Activated CD4-positive, alpha-beta memory T cell treated with anti-CD3 and anti-CD28 coated beads for 36 hours (primary cell): ENCODE results near the gene DUSP23. TPM values are rescaled to one million over a fixed set of nuclear protein-coding genes. Genes with fewer than 3 reads are reported as not detected.
A peak's percentile ranks its signal among the peaks of the same experiment; 100 is the strongest.

ENCODE experiments used
- CTCF ChIA-PET: fragments of 350-600 bp; sonication (Branson Sonifier 250); formaldehyde crosslinking; loops from one replicate; lab custom pipeline; 2021; ENCODE audit warnings: antibody characterized with exemption, inconsistent platforms; lab: Charles Lee
- POLR2A ChIA-PET: fragments of 350-600 bp; sonication (Branson Sonifier 250); formaldehyde crosslinking; loops from one replicate; lab custom pipeline; 2021; ENCODE audit warnings: antibody characterized with exemption; lab: Charles Lee
- DNase-seq: peaks from one replicate; pipeline ENCODE4 v3.0.0-alpha.2; 2020
- H3K27ac Mint-ChIP-seq: one replicate; pipeline ENCODE4 v1.8.0; 2021; ENCODE audit warnings: mixed read lengths
- H3K27me3 Mint-ChIP-seq: one replicate; pipeline ENCODE4 v1.8.0; 2021; ENCODE audit warnings: mixed read lengths
- H3K36me3 Mint-ChIP-seq: one replicate; pipeline ENCODE4 v1.8.0; 2021; ENCODE audit warnings: mixed read lengths
- H3K4me1 Mint-ChIP-seq: one replicate; pipeline ENCODE4 v1.8.0; 2021; ENCODE audit warnings: low read depth, mixed read lengths
- H3K4me3 Mint-ChIP-seq: one replicate; pipeline ENCODE4 v1.8.0; 2021; ENCODE audit warnings: mild to moderate bottlenecking, mixed read lengths
- H3K9me3 Mint-ChIP-seq: one replicate; pipeline ENCODE4 v1.8.0; 2021; ENCODE audit warnings: mixed read lengths
- intact Hi-C: fragments of 100-400 bp; cut with micrococcal nuclease; formaldehyde crosslinking; loops from one replicate; pipeline ENCODE4 v1.15.1; 2023
- total RNA-seq, 2 experiments: library from RNA; stranded (reverse); gene quantifications; one replicate each; pipeline ENCODE4 v1.2.3, GENCODE V29; 2021

The DUSP23 gene
- 10 to 100 TPM; 26.9 to 28.3 TPM for total RNA-seq

DNA sequence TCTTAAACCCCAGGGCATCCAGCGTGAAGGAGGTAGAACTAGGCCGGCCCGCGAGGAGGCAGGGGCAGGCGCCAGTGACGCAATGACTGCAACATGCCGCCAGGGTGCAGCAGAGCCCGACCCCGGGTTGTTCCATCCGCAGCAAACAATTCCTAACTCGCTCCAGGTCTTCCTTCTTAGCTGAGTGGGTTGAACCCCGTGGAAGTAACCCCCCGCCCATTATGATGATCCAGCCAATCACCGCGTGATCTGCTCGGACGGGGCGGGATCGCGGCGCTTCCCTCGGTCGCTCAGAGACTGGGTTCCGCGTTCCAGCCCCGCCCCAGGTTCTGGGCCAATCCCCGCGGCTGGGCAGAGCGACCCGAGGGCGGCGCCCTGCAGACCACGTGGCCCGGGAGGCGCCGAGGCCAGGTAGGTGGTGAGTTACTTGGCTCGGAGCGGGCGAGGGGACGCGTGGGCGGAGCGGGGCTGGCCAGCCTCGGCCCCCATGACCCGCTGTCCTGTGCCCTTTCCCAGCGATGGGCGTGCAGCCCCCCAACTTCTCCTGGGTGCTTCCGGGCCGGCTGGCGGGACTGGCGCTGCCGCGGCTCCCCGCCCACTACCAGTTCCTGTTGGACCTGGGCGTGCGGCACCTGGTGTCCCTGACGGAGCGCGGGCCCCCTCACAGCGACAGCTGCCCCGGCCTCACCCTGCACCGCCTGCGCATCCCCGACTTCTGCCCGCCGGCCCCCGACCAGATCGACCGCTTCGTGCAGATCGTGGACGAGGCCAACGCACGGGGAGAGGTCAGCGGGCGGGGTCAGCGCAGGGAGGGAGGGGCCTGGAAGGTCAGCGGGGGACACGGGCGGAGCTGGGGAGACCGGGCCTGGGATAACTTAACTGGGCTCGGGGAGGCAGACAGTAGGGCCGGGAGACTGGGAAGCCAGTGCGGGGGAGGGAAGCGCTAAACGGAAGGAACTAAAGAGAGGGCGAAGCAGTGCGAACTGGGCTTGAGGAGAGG is at the start of gene DUSP23:
TSS of gene DUSP23 (plus strand) at position 380 of the 1,000 bp plus-strand sequence. CDS start at position 519, 139 bp downstream.
- H3K27ac Mint-ChIP-seq: peak within 1 kb of the TSS; percentile 25
- CTCF ChIA-PET: interaction anchor here (0.6 to 2.9 kb wide), 7 partner anchors 9 to 250 kb away, joined by 3 to 28 read pairs (median 8); no protein-coding TSS in a partner anchor
- no peaks in the 10 kb centered on the region for H3K36me3 Mint-ChIP-seq
- peak; percentile 98 for DNase-seq
- peaks cover 5% of the 10 kb centered on the region for H3K4me1 Mint-ChIP-seq
- H3K4me3 Mint-ChIP-seq: peak within 1 kb of the TSS; percentile 78
- POLR2A ChIA-PET: interaction anchor here (0.8 to 1.1 kb wide), 3 partner anchors 73 to 144 kb away, joined by 3 to 4 read pairs (median 3); partner anchors contain the start of gene TAGLN2
- no peaks in the 10 kb centered on the region for H3K9me3 Mint-ChIP-seq
- no peaks in the 10 kb centered on the region for H3K27me3 Mint-ChIP-seq
- intact Hi-C loops: loop anchor here (1.0 to 2.0 kb wide), 6 partner anchors 17 to 250 kb away; partner anchors contain the start of gene PIGM

DNA sequence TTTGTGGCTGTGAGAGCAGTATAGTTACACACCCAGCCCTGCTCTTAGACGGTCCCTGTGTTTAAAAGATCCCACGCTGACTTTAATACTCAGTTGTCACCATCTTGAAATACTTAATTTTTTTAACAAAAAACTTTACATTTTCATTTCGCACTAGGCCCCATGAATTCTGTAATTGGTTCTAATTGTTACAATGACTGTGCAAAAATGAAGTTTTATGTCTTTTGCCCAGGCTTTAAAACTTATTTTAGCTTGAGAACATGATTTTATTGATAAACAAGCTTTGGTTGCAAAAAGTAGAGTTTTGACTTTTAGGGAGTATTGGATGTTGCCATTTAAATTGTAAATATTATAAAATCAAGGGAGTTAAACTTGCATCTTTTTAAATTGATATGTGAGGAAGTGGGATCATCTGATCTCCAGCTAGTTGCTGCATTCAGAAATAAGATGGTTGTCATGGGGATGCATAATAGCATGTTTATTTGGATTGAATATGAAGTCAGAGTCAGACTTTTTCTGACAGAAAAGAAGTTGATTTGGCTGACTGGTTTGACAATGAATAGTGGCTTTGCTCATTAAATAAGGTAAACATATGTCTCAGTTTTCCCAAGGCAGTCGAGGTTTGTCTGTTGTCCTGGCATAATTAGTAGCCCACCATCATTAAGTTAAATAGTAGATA is 43.4 kb upstream of the DUSP23 start:
- no peak for DNase-seq
- H3K4me1 Mint-ChIP-seq: no peaks in the 10 kb centered on the region
- ChIA-PET CTCF (no interaction called here), POLR2A (no interaction called here)
- H3K27me3 Mint-ChIP-seq: peaks cover 10% of the 10 kb centered on the region
- no peaks in the 10 kb centered on the region for H3K9me3 Mint-ChIP-seq
- H3K4me3 Mint-ChIP-seq: no peak overlapping the region
- intact Hi-C loops: no loop called here
- no peaks in the 10 kb centered on the region for H3K36me3 Mint-ChIP-seq
- no peak overlapping the region for H3K27ac Mint-ChIP-seq

DNA sequence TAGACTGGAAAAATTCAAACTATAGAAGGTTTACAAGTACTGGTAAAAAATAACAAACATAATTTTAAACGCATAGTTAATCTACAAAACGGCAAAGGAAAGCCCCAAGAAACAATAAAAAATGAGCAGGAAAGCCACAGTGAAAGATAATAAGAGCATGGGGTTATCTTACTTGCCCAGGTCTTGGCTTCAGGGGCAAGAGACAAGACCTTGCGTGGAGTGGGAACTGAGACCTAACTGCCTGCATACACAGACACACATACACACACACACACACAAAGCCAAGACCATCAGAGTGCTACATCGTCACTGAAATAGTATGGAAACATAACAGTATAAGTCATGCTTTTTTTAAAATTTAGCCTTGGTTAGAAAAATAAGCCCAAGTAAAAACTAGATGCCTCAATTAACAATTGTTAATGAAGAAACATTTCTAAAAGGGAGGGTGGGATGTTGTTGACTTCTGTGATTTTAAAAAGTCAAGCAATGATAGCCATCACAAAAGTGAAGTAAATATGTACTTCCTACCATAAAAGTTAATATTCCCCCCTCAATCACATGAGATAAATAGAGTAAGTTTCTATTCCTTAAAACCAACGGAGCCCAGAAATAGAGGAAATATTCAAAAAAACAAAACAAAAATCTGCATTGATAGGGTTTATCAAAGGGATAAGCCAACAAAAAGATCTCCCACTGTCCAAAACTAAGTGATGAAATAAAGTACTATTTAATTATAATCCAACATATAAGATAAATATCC is 36.9 kb upstream of the DUSP23 start:
- intact Hi-C loops: no loop called here
- peaks cover 2% of the 10 kb centered on the region for H3K36me3 Mint-ChIP-seq
- no peak overlapping the region for H3K27ac Mint-ChIP-seq
- no peaks in the 10 kb centered on the region for H3K4me1 Mint-ChIP-seq
- POLR2A ChIA-PET: no interaction called here
- H3K4me3 Mint-ChIP-seq: no peak overlapping the region
- CTCF ChIA-PET: no interaction called here
- DNase-seq: no peak
- no peaks in the 10 kb centered on the region for H3K9me3 Mint-ChIP-seq
- H3K27me3 Mint-ChIP-seq: peaks cover 6% of the 10 kb centered on the region

DNA sequence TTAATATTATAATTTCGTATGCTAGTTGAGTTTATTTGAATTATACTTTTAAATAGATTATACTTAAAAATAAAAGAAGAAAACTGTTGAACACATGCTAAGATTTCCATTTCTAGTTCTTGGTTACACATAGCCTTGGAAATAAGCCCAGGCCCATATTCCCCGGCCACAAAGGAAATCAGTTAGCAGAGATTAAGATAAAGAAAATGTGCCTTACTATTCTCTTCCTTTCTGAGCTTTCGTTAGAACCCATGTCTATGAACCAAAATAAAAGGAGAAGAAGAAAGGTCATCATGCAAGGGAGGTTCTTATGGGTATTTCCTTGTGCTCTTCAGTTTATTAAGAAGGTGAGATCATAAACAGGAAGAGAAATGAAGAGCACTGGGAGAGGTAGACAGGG is 34.1 kb upstream of the DUSP23 start:
- Mint-ChIP-seq H3K36me3 (peaks cover 2% of the 10 kb centered on the region), H3K27ac (no peak overlapping the region), H3K9me3 (no peaks in the 10 kb centered on the region), H3K4me1 (no peaks in the 10 kb centered on the region), H3K27me3 (peaks cover 4% of the 10 kb centered on the region), H3K4me3 (no peak overlapping the region)
- intact Hi-C loops: no loop called here
- no peak for DNase-seq
- POLR2A ChIA-PET: no interaction called here
- CTCF ChIA-PET: no interaction called here

DNA sequence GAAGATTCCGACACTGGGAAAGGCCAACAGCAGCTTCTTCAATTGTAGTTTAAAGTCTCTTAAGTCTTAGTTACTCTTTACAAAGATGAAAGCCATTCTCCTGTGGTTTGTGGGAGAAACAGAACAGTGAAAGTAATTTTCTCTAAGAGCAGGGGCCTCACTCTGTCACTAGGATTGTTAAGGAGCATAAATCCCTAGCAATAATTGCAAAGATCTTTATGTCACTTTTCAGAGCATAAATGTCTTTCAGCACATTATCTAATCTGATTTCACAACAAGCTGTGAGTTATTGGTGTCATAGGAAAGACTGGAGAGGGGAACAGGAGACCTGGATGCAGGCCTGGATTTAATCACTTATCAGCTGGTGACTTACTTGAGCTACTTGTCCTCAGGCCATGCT is 32.4 kb upstream of the DUSP23 start:
- H3K4me3 Mint-ChIP-seq: no peak overlapping the region
- intact Hi-C loops: no loop called here
- ChIA-PET POLR2A (no interaction called here), CTCF (no interaction called here)
- H3K36me3 Mint-ChIP-seq: no peaks in the 10 kb centered on the region
- H3K4me1 Mint-ChIP-seq: no peaks in the 10 kb centered on the region
- H3K9me3 Mint-ChIP-seq: no peaks in the 10 kb centered on the region
- no peak for DNase-seq
- no peak overlapping the region for H3K27ac Mint-ChIP-seq
- peaks cover 6% of the 10 kb centered on the region for H3K27me3 Mint-ChIP-seq

DNA sequence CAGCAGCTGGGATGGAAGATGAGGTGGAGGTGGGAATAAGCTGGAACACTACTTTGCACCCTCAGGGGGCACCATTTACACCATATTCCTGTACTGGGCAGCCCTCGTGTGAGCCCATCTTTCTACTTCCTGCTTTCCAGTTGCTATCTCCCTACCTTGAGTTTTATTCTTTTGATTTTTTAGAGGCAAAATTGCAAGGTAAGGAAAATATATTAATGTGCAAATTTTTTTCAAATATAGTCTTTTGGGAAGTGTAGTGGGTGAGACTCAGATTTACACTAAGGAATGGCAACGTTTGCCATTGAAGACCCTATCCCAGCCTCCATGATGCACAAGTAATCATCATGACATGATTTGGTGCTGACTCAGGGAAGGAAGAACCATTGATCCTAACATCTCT is 31.1 kb upstream of the DUSP23 start:
- no peaks in the 10 kb centered on the region for H3K9me3 Mint-ChIP-seq
- no peak overlapping the region for H3K27ac Mint-ChIP-seq
- intact Hi-C loops: no loop called here
- DNase-seq: no peak
- POLR2A ChIA-PET: no interaction called here
- CTCF ChIA-PET: no interaction called here
- H3K4me3 Mint-ChIP-seq: no peak overlapping the region
- H3K36me3 Mint-ChIP-seq: no peaks in the 10 kb centered on the region
- H3K27me3 Mint-ChIP-seq: peaks cover 7% of the 10 kb centered on the region
- no peaks in the 10 kb centered on the region for H3K4me1 Mint-ChIP-seq

DNA sequence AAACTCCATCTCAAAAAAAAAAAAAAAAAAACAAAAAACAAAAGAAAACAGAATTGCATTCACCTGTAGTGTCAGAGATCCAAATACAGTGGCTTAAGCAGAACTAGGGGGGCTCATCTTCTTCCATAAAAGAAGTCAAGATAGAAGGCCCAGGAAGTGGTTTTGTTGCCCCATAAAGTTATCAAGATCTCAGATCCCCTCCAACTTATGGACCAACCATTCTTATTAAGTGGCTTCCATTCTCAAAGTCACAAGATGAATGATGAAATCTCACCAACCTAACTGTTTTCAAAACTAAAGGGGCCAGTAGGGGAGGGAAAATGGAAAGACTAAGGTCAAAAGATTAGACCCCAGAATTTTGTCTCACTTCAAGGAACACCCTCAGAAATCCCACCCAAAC is 30.1 kb upstream of the DUSP23 start:
- H3K27me3 Mint-ChIP-seq: peaks cover 8% of the 10 kb centered on the region
- no peak overlapping the region for H3K4me3 Mint-ChIP-seq
- no peak overlapping the region for H3K27ac Mint-ChIP-seq
- H3K36me3 Mint-ChIP-seq: no peaks in the 10 kb centered on the region
- H3K4me1 Mint-ChIP-seq: no peaks in the 10 kb centered on the region
- DNase-seq: no peak
- ChIA-PET CTCF (no interaction called here), POLR2A (no interaction called here)
- H3K9me3 Mint-ChIP-seq: no peaks in the 10 kb centered on the region
- intact Hi-C loops: no loop called here

DNA sequence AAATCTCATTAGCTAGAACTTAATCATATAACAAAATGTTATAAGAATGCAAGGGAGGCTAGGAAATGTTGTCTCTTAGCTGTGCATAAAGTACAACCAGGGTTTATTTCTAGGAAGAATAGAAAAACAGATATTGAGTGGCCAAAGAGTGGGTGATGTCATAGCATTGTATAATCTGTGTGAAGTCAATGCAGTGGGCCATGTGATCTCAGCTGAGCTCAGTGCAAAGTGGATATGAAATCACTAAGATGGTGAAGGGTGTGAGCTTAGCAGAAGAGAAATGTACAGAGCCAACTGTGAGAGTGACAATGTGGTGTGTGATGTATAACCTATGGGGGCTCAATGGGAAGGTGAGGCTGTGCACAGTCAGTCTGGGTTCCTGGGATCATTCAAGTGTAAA is 29.7 kb upstream of the DUSP23 start:
- Mint-ChIP-seq H3K4me1 (no peaks in the 10 kb centered on the region), H3K27ac (no peak overlapping the region), H3K36me3 (no peaks in the 10 kb centered on the region), H3K27me3 (peaks cover 8% of the 10 kb centered on the region), H3K9me3 (no peaks in the 10 kb centered on the region), H3K4me3 (no peak overlapping the region)
- CTCF ChIA-PET: no interaction called here
- intact Hi-C loops: no loop called here
- POLR2A ChIA-PET: no interaction called here
- no peak for DNase-seq

DNA sequence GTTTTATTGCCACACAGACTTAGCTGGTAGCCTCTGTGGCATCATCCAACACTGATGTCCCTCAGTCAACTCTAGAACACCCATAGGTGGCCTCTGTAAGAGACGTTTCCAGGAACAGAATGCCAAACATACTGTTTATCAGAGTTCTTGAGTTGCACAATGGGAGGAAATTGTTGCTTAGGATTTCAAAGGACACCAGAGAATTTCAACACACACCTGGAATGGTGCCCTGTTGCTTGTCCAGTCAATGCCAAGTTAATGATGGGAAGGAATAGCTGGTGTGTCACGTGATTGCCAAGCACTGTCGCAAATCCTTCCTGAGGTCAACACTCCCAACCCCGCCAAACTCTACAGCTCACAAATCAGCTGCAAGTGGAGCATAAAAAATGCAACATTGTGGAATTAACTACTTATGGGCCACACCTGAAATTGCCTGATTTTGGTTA is 28.6 kb upstream of the DUSP23 start:
- Mint-ChIP-seq H3K36me3 (no peaks in the 10 kb centered on the region), H3K9me3 (no peaks in the 10 kb centered on the region)

DNA sequence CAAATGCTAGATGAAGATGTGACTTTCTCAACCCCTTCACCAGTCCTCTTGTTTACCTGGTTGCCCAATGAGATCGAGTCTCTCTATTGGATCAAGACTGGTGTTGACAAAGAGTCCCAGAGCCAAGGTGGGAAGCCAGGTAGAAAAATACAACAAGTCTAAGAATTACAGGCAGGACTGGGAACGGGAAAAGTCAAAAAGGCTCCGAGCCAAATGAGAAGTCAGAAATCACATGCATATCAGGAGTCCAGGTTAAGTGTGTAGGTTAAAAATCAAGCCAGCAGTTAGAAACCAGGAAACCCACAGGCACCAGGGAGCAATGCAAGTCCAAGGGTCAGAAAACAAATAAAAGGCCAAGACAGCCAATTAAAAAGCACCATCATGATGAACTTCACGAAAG is 27.4 kb upstream of the DUSP23 start:
- Mint-ChIP-seq H3K27ac (no peak overlapping the region), H3K4me3 (no peak overlapping the region), H3K27me3 (peaks cover 8% of the 10 kb centered on the region), H3K36me3 (no peaks in the 10 kb centered on the region), H3K4me1 (no peaks in the 10 kb centered on the region), H3K9me3 (no peaks in the 10 kb centered on the region)
- DNase-seq: no peak
- intact Hi-C loops: no loop called here
- ChIA-PET CTCF (no interaction called here), POLR2A (no interaction called here)

More for the DNA sequence above, 28.6 kb upstream of the DUSP23 start:
- no peak overlapping the region for H3K4me3 Mint-ChIP-seq
- CTCF ChIA-PET: interaction anchor here (1.0 kb wide), 1 partner anchor 45 kb away, joined by 3 read pairs; no protein-coding TSS in a partner anchor
- no peak for DNase-seq
- peaks cover 8% of the 10 kb centered on the region for H3K27me3 Mint-ChIP-seq
- POLR2A ChIA-PET: no interaction called here
- H3K27ac Mint-ChIP-seq: no peak overlapping the region
- H3K4me1 Mint-ChIP-seq: no peaks in the 10 kb centered on the region
- intact Hi-C loops: no loop called here

DNA sequence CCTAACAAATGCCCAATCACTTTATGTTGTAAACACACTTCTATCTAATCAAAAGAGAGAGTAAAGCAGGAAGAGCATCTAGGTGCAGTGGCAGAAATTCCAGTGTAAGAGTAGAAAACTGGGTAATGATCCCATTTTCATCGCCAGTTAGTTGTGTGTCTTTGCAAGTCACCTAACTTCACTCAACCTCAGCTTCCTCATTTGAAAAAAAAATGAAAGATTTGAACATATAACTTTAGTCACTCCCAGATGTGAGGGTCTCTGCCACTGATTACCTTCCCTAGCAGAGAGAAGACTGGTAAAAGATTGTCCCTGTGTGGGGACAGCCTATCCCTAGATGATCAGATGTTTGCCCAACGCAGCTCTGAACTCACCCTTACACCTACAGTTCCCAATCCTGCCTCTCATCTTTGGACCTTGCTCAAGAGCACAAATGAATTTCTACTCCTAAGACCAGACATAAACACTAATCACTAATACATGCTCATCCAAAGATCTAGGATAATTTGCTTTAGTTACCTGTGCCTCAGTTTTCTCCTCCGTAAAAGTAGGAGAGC is 25.2 kb upstream of the DUSP23 start:
- Mint-ChIP-seq H3K27ac (no peak overlapping the region), H3K4me1 (no peaks in the 10 kb centered on the region), H3K9me3 (no peaks in the 10 kb centered on the region), H3K36me3 (no peaks in the 10 kb centered on the region), H3K4me3 (no peak overlapping the region), H3K27me3 (peaks cover 8% of the 10 kb centered on the region)
- CTCF ChIA-PET: no interaction called here
- intact Hi-C loops: no loop called here
- POLR2A ChIA-PET: no interaction called here
- DNase-seq: no peak
